HepG2 (cell line): ENCODE data around the gene SOX12. TPM values are rescaled to one million over a fixed set of nuclear protein-coding genes. Genes with fewer than 3 reads are reported as not detected.
A peak's percentile ranks its signal among the peaks of the same experiment; 100 is the strongest.

Source experiments
- ATF1 ChIP-seq: IDR thresholded peaks from 2 replicates; pipeline ENCODE4 v1.6.1; 2016; ENCODE audit warnings: mild to moderate bottlenecking, control low read depth
- ATRX ChIP-seq: sonication (generic); formaldehyde crosslinking; IDR thresholded peaks from 2 replicates; pipeline ENCODE4 v1.4.0; 2020; ENCODE audit warnings: missing genetic modification reagents, borderline replicate concordance
- FOXK1 ChIP-seq: sonication (generic); formaldehyde crosslinking; IDR thresholded peaks from 2 replicates; pipeline ENCODE4 v1.4.0; 2020; ENCODE audit warnings: low read depth, missing genetic modification reagents, borderline replicate concordance
- GPN1 ChIP-seq: sonication (generic); formaldehyde crosslinking; IDR thresholded peaks from 2 replicates; pipeline ENCODE4 v1.5.1; 2020; ENCODE audit warnings: missing genetic modification reagents, borderline replicate concordance
- GTF3A ChIP-seq: sonication (generic); formaldehyde crosslinking; conservative IDR thresholded peaks from 2 replicates; pipeline ENCODE4 v1.4.0; 2020; ENCODE audit warnings: mild to moderate bottlenecking, missing genetic modification reagents
- KDM1A ChIP-seq: IDR thresholded peaks from 2 replicates; pipeline ENCODE4 v1.6.1; 2016; ENCODE audit warnings: missing compliant biosample characterization
- KDM4B ChIP-seq: sonication (generic); formaldehyde crosslinking; IDR thresholded peaks from 2 replicates; pipeline ENCODE4 v1.4.0; 2020; ENCODE audit warnings: missing genetic modification reagents
- KDM6A ChIP-seq: IDR thresholded peaks from 2 replicates; pipeline ENCODE4 v1.6.1; 2016; ENCODE audit warnings: low read depth
- KLF16 ChIP-seq, 2 experiments: sonication (generic) in 1 of 2; formaldehyde crosslinking in 1 of 2; IDR thresholded peaks; 2 replicates each; pipeline versions ENCODE4 v1.6.1 to v1.8.0; 2016 to 2023; ENCODE audit warnings: missing genetic modification reagents in 2 of 2, missing compliant biosample characterization in 1 of 2
- PAWR ChIP-seq: sonication (generic); formaldehyde crosslinking; IDR thresholded peaks from 2 replicates; pipeline ENCODE4 v1.4.0; 2020; ENCODE audit warnings: missing genetic modification reagents, mild to moderate bottlenecking, borderline replicate concordance
- RBFOX2 ChIP-seq: fragments of 200-400 bp; formaldehyde crosslinking; IDR thresholded peaks from 2 replicates; pipeline ENCODE4 v1.6.1; 2017; ENCODE audit warnings: low read depth, mild to moderate bottlenecking, low read length
- RFXANK ChIP-seq: IDR thresholded peaks from 2 replicates; pipeline ENCODE4 v1.6.1; 2016
- RFXAP ChIP-seq: sonication (generic); formaldehyde crosslinking; IDR thresholded peaks from 2 replicates; pipeline ENCODE4 v1.4.0; 2020; ENCODE audit warnings: missing genetic modification reagents, borderline replicate concordance
- RXRB ChIP-seq: IDR thresholded peaks from 2 replicates; pipeline ENCODE4 v1.6.1; 2016; ENCODE audit warnings: borderline replicate concordance, missing genetic modification reagents, missing compliant biosample characterization
- SIN3B ChIP-seq: fragments of 150-350 bp; IDR thresholded peaks from 2 replicates; pipeline ENCODE4 v1.6.1; 2014; ENCODE audit warnings: low read length
- SNAI1 ChIP-seq: sonication (generic); formaldehyde crosslinking; IDR thresholded peaks from 2 replicates; pipeline ENCODE4 v1.5.0; 2020; ENCODE audit warnings: mild to moderate bottlenecking, missing genetic modification reagents, borderline replicate concordance
- SRY ChIP-seq: sonication (generic); formaldehyde crosslinking; IDR thresholded peaks from 2 replicates; pipeline ENCODE4 v1.8.0; 2022; ENCODE audit warnings: mild to moderate bottlenecking, missing genetic modification reagents
- TBP ChIP-seq: sonication (generic); formaldehyde crosslinking; IDR thresholded peaks from 2 replicates; pipeline ENCODE4 v1.5.0; 2020; ENCODE audit warnings: missing genetic modification reagents
- TSC22D2 ChIP-seq: sonication (generic); formaldehyde crosslinking; IDR thresholded peaks from 2 replicates; pipeline ENCODE4 v1.5.1; 2020; ENCODE audit warnings: missing genetic modification reagents, mild to moderate bottlenecking, borderline replicate concordance
- ZNF552 ChIP-seq: sonication (generic); formaldehyde crosslinking; IDR thresholded peaks from 2 replicates; pipeline ENCODE4 v1.9.0; 2022; ENCODE audit warnings: missing genetic modification reagents, mild to moderate bottlenecking, borderline replicate concordance
- ZNF652 ChIP-seq: IDR thresholded peaks from 2 replicates; pipeline ENCODE4 v1.6.1; 2016; ENCODE audit warnings: low read depth, borderline replicate concordance
- ZNF713 ChIP-seq: sonication (generic); formaldehyde crosslinking; IDR thresholded peaks from 2 replicates; pipeline ENCODE4 v1.4.0; 2020; ENCODE audit warnings: mild to moderate bottlenecking, missing genetic modification reagents
- ZNF766 ChIP-seq: sonication (generic); formaldehyde crosslinking; IDR thresholded peaks from 2 replicates; pipeline ENCODE4 v1.5.0; 2020; ENCODE audit warnings: missing genetic modification reagents, borderline replicate concordance
- polyA plus RNA-seq, 8 experiments: library from polyadenylated mRNA; depleted of rRNA in 3 of 8; stranded (reverse) in 7 of 8; unstranded in 1 of 8; fragments of >200 nt; fragmentation: Illumina TruSeq in 4 of 8; extraction: Trizol in 4 of 8; gene quantifications; 2 replicates each; pipeline versions ENCODE4 v1.2.1 to v1.2.3, GENCODE V29; 2011 to 2016; ENCODE audit warnings: low read depth in 4 of 8, missing spikeins in 1 of 8, mixed read lengths in 1 of 8; ENCODE audit not compliant: insufficient read depth in 1 of 8
- total RNA-seq, 5 experiments: library from RNA; depleted of rRNA; stranded (reverse); fragments of >200 nt; fragmentation: Illumina TruSeq; extraction: Trizol; gene quantifications; 2 replicates each; pipeline ENCODE4 v1.2.3, GENCODE V29; 2016; ENCODE audit warnings: low read depth in 1 of 5
- TF ChIP-seq, protein P1 (sequence below): IDR thresholded peaks from 2 replicates; pipeline ENCODE4 v1.6.1; 2018; ENCODE audit warnings: missing genetic modification reagents
- TF ChIP-seq, protein P2 (sequence below): sonication (generic); formaldehyde crosslinking; IDR thresholded peaks from 2 replicates; pipeline ENCODE4 v1.8.0; 2022; ENCODE audit warnings: missing genetic modification reagents, mild to moderate bottlenecking, moderate library complexity, borderline replicate concordance
- TF ChIP-seq, protein P3 (sequence below): sonication (generic); formaldehyde crosslinking; IDR thresholded peaks from 2 replicates; pipeline ENCODE4 v1.4.0; 2020; ENCODE audit warnings: missing genetic modification reagents

Gene SOX12
- total and polyA plus RNA-seq, 2 of the 13 experiments (the other 11 are each of a cell fraction or from before 2014, with no cell fraction given), result 10.0 to 18.7 TPM

DNA sequence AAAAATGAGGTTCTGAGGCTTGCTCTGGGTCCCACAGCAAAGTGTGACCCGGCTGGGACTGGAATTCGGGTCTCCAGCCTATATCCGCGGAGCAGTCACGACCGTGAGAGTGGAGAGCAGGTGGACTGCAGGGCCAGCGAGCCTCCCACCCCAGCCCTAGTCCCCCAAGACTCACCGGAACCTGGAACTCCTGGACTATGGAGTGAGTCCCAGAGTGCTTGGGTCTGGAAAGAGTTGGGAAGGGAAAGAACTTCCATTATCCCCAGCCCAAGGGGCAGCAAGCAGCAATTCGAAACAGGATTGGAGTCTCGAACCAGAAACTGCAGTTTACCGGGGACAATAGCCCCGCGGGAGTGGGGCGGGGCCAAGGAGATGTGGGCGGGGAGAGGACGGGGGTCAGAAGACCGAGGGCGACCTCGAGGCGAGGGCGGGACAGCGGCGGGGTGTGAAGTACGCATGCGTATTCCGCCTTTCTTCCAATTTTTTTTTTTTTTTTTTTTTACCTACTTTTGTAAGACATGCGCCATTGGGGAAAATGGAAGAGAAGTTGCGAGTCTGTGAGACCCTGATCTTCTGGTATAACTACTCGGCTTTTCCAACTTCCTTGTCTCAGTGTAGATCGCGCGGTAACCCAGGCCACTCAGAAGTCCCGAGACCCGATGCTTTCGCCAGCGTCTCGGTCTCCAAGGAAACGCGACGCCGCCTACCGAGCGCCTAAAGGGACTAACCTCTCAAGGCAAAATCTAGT is 35.1 kb upstream of the SOX12 start, which contains the start of gene C20orf96 (continued):
- TF ChIP-seq, protein P1, sequence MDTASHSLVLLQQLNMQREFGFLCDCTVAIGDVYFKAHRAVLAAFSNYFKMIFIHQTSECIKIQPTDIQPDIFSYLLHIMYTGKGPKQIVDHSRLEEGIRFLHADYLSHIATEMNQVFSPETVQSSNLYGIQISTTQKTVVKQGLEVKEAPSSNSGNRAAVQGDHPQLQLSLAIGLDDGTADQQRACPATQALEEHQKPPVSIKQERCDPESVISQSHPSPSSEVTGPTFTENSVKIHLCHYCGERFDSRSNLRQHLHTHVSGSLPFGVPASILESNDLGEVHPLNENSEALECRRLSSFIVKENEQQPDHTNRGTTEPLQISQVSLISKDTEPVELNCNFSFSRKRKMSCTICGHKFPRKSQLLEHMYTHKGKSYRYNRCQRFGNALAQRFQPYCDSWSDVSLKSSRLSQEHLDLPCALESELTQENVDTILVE (CRISPR knock-in tag), result no peak
- TF ChIP-seq SNAI1 (CRISPR knock-in tag) (no peak), ZNF552 (CRISPR knock-in tag) (peak; percentile 68; the same call in 1 of the 2 replicates), TSC22D2 (CRISPR knock-in tag) (no peak), KDM6A (CRISPR knock-in tag) (no peak), ZNF766 (CRISPR knock-in tag) (no peak), PAWR (no peak), ZNF652 (no peak), ATF1 (CRISPR knock-in tag) (peak; percentile 58; the same call in 1 of the 2 replicates), TBP (CRISPR knock-in tag) (no peak), RFXANK (CRISPR knock-in tag) (no peak), ZNF713 (CRISPR knock-in tag) (no peak), FOXK1 (CRISPR knock-in tag) (no peak), GTF3A (CRISPR knock-in tag) (0 out of 2 replicates have a peak, but pooled peaks have one; percentile 34), KDM4B (no peak), RBFOX2 (no peak), GPN1 (CRISPR knock-in tag) (no peak), ATRX (CRISPR knock-in tag) (no peak), SIN3B (no peak), RFXAP (CRISPR knock-in tag) (no peak), KLF16 (CRISPR knock-in tag; IDR thresholded peaks at IDR 0.05) (peak in 1 of 2 experiments; percentile 80; a peak in 2 of 4 replicates), RXRB (CRISPR knock-in tag) (peak; percentile 33; the same call in 1 of the 2 replicates), KDM1A (CRISPR knock-in tag) (no peak), SRY (CRISPR knock-in tag) (no peak)
- TF ChIP-seq, protein P2, sequence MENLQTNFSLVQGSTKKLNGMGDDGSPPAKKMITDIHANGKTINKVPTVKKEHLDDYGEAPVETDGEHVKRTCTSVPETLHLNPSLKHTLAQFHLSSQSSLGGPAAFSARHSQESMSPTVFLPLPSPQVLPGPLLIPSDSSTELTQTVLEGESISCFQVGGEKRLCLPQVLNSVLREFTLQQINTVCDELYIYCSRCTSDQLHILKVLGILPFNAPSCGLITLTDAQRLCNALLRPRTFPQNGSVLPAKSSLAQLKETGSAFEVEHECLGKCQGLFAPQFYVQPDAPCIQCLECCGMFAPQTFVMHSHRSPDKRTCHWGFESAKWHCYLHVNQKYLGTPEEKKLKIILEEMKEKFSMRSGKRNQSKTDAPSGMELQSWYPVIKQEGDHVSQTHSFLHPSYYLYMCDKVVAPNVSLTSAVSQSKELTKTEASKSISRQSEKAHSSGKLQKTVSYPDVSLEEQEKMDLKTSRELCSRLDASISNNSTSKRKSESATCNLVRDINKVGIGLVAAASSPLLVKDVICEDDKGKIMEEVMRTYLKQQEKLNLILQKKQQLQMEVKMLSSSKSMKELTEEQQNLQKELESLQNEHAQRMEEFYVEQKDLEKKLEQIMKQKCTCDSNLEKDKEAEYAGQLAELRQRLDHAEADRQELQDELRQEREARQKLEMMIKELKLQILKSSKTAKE, result no peak
- TF ChIP-seq, protein P3, sequence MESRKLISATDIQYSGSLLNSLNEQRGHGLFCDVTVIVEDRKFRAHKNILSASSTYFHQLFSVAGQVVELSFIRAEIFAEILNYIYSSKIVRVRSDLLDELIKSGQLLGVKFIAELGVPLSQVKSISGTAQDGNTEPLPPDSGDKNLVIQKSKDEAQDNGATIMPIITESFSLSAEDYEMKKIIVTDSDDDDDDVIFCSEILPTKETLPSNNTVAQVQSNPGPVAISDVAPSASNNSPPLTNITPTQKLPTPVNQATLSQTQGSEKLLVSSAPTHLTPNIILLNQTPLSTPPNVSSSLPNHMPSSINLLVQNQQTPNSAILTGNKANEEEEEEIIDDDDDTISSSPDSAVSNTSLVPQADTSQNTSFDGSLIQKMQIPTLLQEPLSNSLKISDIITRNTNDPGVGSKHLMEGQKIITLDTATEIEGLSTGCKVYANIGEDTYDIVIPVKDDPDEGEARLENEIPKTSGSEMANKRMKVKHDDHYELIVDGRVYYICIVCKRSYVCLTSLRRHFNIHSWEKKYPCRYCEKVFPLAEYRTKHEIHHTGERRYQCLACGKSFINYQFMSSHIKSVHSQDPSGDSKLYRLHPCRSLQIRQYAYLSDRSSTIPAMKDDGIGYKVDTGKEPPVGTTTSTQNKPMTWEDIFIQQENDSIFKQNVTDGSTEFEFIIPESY, result no peak
